Subcutaneous adipose tissue (tissue), 4 donors: ENCODE measurements around the gene KDM7A. TPM values are rescaled to one million over a fixed set of nuclear protein-coding genes. Genes with fewer than 3 reads are reported as not detected.

Source experiments
- total RNA-seq, 4 donors: library from RNA; depleted of rRNA; stranded (reverse); fragments of >200 nt; gene quantifications; one replicate each; pipeline ENCODE4 v1.1.0, GENCODE V29; 2016
- TF ChIP-seq, protein P1 (sequence below): fragments of 450-650 bp; IDR thresholded peaks from one replicate; pipeline ENCODE4 v1.5.1; 2016; ENCODE audit warnings: low read depth, mild to moderate bottlenecking, control low read depth, antibody characterized with exemption, moderate library complexity

The KDM7A gene, protein sequence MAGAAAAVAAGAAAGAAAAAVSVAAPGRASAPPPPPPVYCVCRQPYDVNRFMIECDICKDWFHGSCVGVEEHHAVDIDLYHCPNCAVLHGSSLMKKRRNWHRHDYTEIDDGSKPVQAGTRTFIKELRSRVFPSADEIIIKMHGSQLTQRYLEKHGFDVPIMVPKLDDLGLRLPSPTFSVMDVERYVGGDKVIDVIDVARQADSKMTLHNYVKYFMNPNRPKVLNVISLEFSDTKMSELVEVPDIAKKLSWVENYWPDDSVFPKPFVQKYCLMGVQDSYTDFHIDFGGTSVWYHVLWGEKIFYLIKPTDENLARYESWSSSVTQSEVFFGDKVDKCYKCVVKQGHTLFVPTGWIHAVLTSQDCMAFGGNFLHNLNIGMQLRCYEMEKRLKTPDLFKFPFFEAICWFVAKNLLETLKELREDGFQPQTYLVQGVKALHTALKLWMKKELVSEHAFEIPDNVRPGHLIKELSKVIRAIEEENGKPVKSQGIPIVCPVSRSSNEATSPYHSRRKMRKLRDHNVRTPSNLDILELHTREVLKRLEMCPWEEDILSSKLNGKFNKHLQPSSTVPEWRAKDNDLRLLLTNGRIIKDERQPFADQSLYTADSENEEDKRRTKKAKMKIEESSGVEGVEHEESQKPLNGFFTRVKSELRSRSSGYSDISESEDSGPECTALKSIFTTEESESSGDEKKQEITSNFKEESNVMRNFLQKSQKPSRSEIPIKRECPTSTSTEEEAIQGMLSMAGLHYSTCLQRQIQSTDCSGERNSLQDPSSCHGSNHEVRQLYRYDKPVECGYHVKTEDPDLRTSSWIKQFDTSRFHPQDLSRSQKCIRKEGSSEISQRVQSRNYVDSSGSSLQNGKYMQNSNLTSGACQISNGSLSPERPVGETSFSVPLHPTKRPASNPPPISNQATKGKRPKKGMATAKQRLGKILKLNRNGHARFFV
- 10 to 100 TPM; 26.6 to 46.5 (median 39.2) TPM for total RNA-seq

DNA sequence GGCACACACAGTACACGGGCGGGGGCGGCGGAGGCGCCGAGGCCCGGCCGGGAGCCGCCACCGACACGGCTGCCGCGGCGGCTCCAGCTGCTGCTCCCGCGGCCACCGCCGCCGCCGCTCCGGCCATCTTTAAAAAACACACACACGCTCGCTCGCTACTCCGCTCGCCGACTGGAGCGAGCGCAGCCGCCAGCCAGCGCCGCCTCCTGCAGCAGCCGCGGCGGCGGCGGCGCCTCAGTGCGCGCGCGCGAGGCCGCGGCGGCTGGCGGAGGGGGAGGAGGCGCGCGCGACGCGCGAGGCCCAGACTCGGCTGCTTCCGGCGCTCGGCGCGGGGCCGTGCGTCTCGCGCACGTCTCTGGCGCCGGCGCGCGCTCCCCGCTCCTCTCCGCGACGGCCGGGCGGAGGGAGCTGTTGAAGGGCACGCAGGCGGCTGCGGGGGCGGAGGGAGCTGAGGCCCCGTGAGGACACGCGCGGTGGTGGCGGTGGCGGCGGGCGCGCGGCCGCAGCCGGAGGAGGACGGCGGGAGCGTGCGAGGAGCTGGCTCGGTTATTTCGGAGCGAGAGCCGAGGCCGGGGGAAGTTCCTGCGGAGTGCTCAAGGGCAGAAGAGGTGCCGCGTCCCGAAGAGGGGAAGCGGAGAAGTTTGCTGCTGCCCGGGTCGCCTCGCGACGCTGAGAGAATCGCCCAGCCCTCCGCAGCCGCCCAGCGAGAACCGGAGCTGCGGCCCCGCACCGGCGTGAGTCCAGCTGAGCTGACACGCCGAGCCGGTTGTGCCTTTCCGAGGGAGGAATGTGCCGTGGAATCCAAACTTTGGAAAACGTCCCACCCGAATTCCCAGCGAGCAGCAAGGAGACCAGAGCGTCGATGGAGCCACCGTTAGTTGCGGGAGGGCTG is at the start of gene KDM7A:
Gene KDM7A, minus strand, starts transcription at position 173 of the 892 bp plus-strand sequence. Its CDS starts 46 bp downstream, at position 127.
- TF ChIP-seq, protein P1, sequence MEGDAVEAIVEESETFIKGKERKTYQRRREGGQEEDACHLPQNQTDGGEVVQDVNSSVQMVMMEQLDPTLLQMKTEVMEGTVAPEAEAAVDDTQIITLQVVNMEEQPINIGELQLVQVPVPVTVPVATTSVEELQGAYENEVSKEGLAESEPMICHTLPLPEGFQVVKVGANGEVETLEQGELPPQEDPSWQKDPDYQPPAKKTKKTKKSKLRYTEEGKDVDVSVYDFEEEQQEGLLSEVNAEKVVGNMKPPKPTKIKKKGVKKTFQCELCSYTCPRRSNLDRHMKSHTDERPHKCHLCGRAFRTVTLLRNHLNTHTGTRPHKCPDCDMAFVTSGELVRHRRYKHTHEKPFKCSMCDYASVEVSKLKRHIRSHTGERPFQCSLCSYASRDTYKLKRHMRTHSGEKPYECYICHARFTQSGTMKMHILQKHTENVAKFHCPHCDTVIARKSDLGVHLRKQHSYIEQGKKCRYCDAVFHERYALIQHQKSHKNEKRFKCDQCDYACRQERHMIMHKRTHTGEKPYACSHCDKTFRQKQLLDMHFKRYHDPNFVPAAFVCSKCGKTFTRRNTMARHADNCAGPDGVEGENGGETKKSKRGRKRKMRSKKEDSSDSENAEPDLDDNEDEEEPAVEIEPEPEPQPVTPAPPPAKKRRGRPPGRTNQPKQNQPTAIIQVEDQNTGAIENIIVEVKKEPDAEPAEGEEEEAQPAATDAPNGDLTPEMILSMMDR: no peak

DNA sequence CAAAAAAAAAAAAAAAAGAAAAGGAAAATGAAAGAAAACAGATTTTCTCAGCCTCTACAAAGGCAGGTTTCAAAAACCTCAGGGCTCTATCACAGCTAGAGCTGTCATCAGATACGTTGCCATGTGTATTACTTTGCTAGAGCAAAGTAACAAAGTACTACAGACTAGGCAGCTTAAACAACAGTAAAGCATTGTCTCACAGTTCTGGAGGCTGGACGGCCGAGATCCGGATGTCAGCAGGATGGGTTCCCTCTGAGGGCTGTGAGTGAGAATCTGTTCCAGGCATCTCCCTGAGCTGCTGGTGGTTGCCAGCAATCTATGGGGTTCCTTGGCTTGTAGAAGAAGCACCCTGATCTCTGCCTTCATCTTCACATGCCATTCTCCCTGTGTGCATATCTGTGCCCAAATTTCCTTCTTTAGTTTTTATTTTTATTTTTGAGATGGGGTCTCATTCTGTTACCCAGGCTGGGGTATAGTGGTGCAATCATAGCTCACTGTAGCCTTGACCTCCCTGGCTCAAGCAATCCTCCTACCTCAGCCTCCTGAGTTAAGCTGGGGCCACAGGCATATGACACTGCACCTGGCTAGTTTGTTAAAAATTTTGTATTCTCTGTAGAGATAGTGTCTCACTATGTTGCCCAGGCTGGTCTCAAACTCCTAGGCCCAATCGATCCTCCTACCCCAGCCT is 48.9 kb upstream of the KDM7A start:
- TF ChIP-seq, protein P1: no peak

DNA sequence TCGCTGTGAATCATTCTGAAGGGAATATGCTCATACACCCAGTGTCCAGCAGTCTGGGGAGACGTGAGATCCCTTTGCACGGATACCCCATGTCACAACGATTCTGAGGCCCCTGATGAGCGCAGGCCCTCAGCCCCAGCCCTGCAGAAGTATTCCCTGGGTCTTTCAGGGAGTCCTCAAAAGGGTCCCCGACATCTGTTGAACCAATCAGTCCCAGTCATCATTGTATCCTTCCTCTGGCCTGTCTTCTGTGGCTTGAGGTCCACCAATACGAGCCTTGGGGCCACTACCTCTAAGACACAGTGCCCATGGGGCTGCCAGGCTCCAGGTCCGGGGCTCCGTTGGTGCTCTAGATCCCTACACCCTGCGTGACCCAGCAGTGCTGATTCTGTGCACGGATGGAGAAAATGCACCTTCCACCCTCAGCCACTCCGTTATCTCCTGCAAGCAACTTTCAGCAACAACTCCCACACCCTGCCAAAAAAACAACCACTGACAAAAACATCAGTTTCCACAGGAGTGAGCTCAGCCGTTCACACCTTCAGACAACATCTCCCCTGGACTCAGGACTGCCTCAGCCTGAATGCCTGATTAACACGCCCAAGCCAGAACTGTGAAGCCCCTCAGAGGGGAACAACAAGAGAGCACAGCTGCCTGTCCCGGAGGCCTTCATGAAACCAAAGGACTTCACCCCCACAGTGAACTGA is 46.9 kb upstream of the KDM7A start:
- TF ChIP-seq, protein P1: no peak

DNA sequence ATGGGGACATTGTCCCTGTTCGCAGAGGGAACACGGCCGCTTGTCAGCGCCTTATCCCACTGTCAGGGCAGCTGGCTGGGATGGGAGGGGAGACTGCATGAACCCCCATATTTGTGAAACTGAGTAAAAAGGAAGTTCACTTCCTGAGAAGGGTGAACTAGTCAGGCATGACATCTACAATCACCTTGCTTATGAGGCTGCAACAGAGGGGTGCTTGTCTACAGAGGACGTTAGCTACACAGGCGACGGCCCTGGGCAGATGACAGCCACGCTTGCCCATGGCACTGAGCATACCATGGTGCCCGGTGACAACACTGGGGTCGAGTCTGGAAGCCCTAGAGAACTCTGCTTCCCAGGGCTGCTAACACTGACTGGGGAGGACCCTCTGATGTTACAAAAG is 46.0 kb upstream of the KDM7A start:
- TF ChIP-seq, protein P1: no peak

DNA sequence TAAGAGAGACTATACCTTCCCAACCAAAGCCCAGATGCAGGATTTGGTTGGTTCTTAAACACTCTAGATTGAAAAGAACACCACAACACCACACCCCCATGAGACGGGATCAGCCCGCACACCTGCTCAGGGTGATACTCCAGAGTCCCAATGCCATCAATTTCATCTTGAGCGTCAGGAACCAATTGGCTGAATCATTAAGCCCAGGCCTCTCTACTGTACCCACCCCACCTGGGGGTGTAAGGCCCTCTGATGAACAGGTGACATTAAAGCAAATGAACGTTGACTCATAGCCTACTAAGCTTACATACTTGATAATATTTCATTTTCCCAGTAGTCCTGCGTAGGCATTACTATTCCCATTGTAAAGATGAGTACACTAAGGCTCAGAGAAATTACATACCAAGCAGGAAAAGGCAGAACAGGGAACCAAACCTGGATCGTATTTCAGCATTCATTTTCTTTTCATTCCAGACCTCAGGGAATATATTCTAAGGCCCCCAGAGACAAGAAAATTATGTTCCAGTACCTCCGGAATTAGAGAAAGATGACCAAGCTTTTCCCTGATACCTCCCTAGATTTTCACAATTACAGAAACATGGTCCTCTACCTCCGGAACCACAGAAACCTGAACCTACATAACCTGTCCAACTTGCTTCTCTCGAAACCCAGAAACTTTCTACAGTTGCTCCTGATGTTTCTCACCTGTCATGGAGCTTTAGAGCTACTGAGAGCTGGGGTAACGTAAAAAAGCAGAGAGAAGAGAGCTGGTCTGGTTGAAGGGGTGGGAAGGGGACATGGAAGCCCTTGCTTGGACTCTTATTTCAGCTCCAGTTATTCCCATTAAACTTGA is 43.1 kb upstream of the KDM7A start:
- TF ChIP-seq, protein P1: no peak

DNA sequence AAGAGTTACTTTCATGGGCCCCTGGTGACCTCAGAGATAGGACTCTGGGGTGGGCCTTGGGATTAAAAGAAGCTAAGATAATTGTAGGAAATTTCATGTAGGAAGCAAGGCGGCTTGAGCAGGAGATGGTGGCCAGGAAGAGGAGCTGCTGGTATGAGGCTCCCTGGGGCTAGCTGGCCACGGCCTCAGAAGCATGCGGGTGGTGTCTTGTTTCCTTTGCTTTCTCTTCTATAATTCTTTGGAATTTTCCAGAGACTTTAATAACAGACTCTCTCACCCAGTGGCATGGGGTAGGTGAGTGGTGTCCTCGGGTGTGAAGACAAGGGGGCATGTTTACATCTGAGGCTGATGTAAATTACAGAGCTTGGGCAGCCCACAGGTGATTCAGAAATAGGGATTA is 41.9 kb upstream of the KDM7A start:
- TF ChIP-seq, protein P1: no peak
